Cardiac fibroblast (primary cell): ENCODE measurements around the gene EMC10.

Experiments used
- DNase-seq, 2 donors: peaks; one replicate each; pipeline versions ENCODE4 v3.0.0 to v3.0.0-alpha.2; 2010; ENCODE audit warnings: low read depth in 2 of 2
- H3K4me3 ChIP-seq, 2 donors: replicated peaks in 1 of 2; 1 replicate in 1 of 2; 2 replicates in 1 of 2; pipeline ENCODE4 v1.5.1; 2011; ENCODE audit warnings: low read depth in 2 of 2, low read length in 2 of 2, mild to moderate bottlenecking in 2 of 2, moderate library complexity in 1 of 2
- CTCF ChIP-seq: IDR thresholded peaks from one replicate; pipeline ENCODE4 v1.5.1; 2011; ENCODE audit warnings: low read depth, mild to moderate bottlenecking, low read length, inconsistent platforms

Gene EMC10

GRCh38 chr19:50444059-50444458 lies 32.2 kb upstream of the EMC10 start:
- no peak for TF ChIP-seq CTCF
- no peak overlapping the region for H3K4me3 ChIP-seq
- no peak for DNase-seq

GRCh38 chr19:50447053-50447452 lies 29.3 kb upstream of the EMC10 start:
- TF ChIP-seq CTCF: no peak
- no peak for DNase-seq
- H3K4me3 ChIP-seq: no peak overlapping the region

- no peak overlapping the region for H3K4me3 ChIP-seq
- DNase-seq: no peak
- TF ChIP-seq CTCF: no peak
Observed at GRCh38 chr19:50447750-50448149, 28.6 kb upstream of the EMC10 start.

- peak in 1 of 2 donors; percentile 14 for DNase-seq
- no peak for TF ChIP-seq CTCF
- no peak overlapping the region for H3K4me3 ChIP-seq
Observed at GRCh38 chr19:50449236-50449899, 26.9 kb upstream of the EMC10 start.

- H3K4me3 ChIP-seq: no peak overlapping the region
- no peak for DNase-seq
- TF ChIP-seq CTCF: no peak
Observed at GRCh38 chr19:50450369-50451222, 25.7 kb upstream of the EMC10 start.

- TF ChIP-seq CTCF: no peak
- no peak for DNase-seq
- H3K4me3 ChIP-seq: no peak overlapping the region
Observed at GRCh38 chr19:50451223-50451534, 25.1 kb upstream of the EMC10 start.

- DNase-seq: no peak
- TF ChIP-seq CTCF: no peak
Observed at GRCh38 chr19:50453243-50453642, 23.1 kb upstream of the EMC10 start.

More at GRCh38 chr19:50453243-50453642, 23.1 kb upstream of the EMC10 start:
- no peak overlapping the region for H3K4me3 ChIP-seq
